HG03060 (cell line): Measurements from ENCODE around the gene LRRC61.
"Not testable (repeated sequence)": the region's sequence is repeated elsewhere in the genome, so short reads cannot be mapped to it uniquely, and the experiment has no call there.

Experiments
- ATAC-seq: cut with Tn5 transposase; IDR thresholded peaks from one replicate; pipeline ENCODE4 v1.9.1; 2021; ENCODE audit warnings: low read depth, moderate number of reproducible peaks; ENCODE audit not compliant: unreplicated experiment

LRRC61 gene

GRCh38 chr7:150307129-150307528 is 16.0 kb upstream of the LRRC61 start:
- ATAC-seq, result no peak

GRCh38 chr7:150307904-150308303 is 15.3 kb upstream of the LRRC61 start:
- ATAC-seq, result no peak

DNA sequence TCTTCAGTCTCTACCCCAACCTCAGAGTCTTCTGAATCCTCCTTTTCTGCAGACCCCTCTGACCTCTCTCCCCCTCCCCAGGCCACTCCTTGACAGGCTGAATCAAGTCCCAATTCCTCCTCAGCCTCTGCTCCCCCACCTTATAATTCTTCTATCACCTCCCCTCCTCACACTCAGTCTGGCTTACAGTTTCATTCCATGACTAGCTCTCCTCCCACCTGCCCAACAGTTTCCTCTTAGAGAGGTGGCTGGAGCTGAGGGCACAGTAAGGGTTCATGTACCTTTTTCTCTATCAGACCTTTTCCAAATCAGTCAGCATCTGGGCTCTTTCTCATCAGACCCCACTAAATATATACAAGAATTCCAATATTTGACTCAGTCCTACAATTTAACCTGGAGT is 14.6 kb upstream of the LRRC61 start:
- ATAC-seq, result no peak

DNA sequence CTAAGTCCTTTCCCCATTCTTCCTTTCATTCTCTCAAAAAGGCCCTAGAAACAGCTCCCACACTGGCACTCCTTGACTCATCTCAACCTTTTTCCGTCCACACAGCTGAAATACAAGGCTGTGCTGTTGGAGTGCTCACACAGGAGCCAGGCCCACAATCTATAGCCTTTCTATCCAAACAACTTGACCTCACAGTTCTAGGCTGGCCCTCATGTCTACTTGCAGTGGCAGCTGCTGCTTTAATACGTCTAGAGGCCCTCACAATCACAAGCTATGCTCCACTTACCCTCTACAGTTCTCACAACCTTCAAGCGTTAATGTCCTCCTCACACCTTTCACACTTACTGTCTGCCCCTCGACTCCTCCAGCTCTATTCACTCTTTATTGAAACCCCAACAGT is 12.0 kb upstream of the LRRC61 start:
- no peak for ATAC-seq

- ATAC-seq, result no peak
Observed at GRCh38 chr7:150311711-150312110, 11.4 kb upstream of the LRRC61 start.

- ATAC-seq, result not testable (repeated sequence)
Observed at GRCh38 chr7:150312649-150313366, 10.3 kb upstream of the LRRC61 start.

DNA sequence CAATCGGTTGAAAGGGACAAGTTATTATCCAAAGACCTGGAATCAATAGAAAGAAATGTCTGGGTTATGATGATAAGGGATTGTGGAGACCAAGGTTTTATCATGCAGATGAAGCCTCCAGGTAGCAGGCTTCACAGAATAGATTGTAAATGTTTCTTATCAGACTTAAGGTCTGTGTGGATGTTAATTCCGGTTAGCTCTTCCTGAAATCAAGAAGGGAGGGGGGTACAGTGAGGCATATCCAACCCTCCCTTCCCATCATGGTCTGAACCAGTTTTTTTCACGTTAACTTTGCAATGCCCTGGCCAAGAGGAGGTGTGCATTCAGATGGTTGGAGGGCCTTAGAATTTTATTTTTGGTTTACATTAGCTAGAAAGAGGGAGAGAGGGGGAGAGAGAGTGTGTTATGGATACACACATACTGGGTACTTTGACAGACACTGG is 9.8 kb upstream of the LRRC61 start:
- ATAC-seq, result no peak

- ATAC-seq, result no peak
Observed at GRCh38 chr7:150313870-150314269, 9.3 kb upstream of the LRRC61 start.

GRCh38 chr7:150314639-150315239 is 8.4 kb upstream of the LRRC61 start:
- ATAC-seq, result no peak

- not testable (repeated sequence) for ATAC-seq
Observed at GRCh38 chr7:150316987-150317386, 6.2 kb upstream of the LRRC61 start.

DNA sequence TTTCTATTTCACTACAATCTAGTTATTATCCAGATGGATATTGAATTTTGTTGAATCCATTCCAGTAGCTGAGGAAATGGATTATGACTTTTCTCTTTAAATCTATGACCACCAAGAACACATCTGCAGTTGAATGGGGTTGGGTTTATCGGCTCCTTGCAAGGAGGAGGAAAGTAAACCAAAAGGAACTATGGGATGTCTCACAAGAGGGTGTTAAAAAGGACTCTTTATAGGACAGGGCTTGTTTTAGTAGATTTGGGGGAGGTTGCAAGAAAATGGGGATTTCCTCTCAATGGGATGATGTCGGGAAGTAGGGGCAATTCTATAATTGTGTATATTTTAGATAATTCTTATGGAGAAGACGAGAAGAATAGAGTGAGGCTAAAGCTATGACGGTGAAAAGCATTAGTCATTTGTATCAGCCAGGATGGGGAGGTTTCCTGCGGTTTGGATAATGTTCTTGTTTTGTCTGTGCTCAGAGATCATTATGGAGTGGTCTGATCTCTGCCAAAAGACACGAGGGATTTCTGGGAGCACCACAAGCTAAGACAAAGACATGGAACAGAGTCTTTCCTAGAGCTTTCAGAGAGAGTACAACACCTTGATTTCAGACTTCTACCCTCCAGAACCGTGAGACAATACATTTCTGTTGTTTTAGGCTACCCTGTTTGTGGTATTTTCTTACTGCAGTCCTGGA is 5.3 kb upstream of the LRRC61 start:
- ATAC-seq, result no peak

GRCh38 chr7:150321788-150322113 is 1.4 kb upstream of the LRRC61 start:
- no peak for ATAC-seq

- no peak for ATAC-seq
Observed at GRCh38 chr7:150322114-150322832, 882 bp upstream of the LRRC61 start.

DNA sequence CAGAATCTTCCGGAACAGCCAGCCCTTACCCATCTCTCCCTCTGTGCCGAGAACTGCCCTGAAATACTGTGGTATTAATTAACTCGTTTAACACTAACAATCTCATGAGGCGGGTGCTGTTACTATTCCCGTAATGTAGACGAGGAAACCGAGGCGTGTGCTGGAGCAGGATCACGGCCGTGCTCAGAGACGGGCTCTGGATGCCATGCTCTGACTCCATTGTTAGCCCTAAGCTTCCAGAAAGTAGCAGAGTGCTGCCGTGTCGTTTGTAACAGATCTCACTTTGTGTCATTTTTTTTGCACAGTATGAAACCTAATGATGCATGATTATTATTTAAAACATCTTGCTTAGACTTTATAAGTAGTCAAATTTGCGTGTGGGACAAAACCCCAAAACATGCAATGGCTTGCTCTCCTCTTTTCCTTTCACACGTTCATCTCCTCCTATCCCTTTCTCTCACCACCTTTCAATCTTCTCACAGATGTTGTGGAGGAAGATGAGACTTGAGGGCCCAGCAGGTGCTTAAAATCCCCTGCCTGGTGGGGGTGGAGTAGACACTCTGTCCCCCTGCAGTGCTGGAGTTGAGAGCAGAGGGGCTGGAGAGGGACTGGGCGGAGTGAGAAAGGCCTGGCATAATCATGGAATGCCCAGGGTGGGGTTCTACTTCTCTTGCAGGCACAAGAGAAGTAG is 672 bp downstream of the LRRC61 start:
- no peak for ATAC-seq

DNA sequence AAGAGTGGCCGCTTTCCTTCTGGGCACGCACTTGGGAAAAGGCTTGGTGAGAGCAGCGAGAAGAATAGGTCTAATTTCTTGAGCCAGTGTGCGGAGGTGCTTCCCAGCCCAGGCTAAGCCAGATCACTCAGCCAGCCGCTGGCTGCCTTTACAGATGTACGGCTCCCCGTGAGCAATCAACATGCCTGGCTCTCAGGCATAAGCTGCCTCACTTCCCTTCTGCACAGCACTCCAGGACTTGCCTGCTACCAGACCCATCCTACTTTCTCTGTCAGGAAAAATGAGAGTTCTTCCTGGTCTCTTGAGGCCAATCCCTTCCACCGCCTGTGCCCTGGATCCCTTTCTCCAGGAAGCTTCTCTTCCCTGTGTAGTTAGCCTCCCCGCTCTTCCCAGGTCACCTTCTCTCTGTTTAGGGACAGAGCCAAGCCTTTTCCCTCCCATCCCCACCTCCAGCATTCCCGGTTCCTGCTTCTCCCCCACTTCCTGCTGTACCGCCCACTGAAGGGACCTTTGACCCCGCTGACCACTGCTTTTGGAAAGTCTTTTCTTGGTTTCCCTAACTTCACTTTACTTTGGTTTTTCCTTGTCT is 1.3 kb downstream of the LRRC61 start:
- ATAC-seq, result no peak

DNA sequence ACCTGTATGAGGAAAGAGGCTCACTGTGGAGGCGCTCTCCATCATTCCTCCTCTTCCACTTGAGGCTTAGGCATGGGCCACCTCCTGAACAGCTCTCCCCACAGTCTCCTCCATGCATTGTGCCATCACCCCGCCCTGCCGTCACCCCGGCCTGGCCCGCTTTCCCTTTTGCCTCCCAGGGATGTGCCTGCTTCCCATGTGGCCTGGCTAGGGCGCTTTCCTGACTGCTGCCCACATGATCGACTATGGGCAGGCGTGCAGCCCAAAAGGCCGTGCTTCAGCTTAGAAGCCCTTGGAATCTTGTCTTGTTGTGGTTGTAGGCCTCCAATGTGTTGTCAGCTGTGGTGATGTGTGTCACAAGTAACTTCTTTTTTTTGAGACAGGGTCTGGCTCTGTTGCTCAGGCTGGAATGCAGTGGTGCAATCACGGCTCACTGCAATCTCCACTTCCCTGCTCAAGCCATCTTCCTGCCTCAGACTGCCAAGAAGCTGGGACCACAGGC is 2.0 kb downstream of the LRRC61 start:
- no peak for ATAC-seq

GRCh38 chr7:150325901-150326300 is 2.7 kb downstream of the LRRC61 start:
- no peak for ATAC-seq

GRCh38 chr7:150326657-150327268 is 3.6 kb downstream of the LRRC61 start:
- ATAC-seq, result no peak

GRCh38 chr7:150327308-150327707 is 4.2 kb downstream of the LRRC61 start:
- no peak for ATAC-seq
